ENCODE results near the gene NDUFB6.
"Not testable (repeated sequence)": the region's sequence is repeated elsewhere in the genome, so short reads cannot be mapped to it uniquely, and the experiment has no call there.

Gene NDUFB6

GRCh38 chr9:32570262-32570661 is 2.7 kb downstream of the NDUFB6 start:
- DNase-seq (ENCODE audit: low read depth): no peak

DNA sequence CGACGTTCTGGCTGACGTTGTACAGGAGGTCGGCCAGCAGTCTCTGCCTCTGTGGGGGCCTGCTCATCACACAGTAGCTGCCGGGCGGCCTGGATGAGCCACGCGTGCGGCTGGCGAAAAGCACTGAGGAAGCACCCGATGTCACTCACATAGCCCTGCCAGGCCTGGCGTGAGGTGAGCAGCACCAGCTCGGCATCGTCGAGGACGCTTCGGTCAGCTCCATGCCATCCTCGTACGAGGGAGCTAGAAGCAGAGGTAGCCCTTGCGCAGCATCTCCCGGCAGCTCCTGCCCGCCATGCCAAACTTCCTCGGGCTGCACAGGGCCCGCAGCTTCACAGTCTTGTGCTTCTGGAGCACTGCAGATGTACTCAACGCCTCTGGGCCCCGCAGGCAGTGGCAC is 6.2 kb downstream of the NDUFB6 start:
- DNase-seq (ENCODE audit: low read depth): no peak

GRCh38 chr9:32565967-32566366 is 7.0 kb downstream of the NDUFB6 start:
- DNase-seq (ENCODE audit: low read depth): no peak

- DNase-seq (ENCODE audit: low read depth): no peak
Measured at GRCh38 chr9:32558408-32558934, 14.5 kb downstream of the NDUFB6 start.

GRCh38 chr9:32554591-32554990 is 18.4 kb downstream of the NDUFB6 start:
- no peak for DNase-seq (ENCODE audit: low read depth)

DNA sequence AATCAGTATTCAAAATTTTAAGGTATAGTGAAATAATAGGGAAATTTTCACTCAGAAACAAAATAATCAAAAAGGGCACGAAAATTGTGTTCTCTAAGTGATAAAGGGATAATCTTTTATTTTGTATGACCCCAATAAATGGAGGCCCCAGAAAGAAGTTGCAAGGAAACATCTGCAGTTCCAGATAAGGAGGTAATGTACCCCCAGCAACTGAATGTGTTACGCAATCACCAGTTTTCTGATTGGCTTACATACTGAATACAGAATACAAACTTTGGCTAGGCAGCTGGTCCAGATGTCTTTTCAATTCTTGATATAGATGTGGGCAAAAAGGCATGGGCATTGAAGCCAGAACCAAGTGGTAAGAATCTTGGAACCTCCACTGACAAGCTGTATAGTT is 18.9 kb downstream of the NDUFB6 start:
- DNase-seq (ENCODE audit: low read depth): no peak

DNA sequence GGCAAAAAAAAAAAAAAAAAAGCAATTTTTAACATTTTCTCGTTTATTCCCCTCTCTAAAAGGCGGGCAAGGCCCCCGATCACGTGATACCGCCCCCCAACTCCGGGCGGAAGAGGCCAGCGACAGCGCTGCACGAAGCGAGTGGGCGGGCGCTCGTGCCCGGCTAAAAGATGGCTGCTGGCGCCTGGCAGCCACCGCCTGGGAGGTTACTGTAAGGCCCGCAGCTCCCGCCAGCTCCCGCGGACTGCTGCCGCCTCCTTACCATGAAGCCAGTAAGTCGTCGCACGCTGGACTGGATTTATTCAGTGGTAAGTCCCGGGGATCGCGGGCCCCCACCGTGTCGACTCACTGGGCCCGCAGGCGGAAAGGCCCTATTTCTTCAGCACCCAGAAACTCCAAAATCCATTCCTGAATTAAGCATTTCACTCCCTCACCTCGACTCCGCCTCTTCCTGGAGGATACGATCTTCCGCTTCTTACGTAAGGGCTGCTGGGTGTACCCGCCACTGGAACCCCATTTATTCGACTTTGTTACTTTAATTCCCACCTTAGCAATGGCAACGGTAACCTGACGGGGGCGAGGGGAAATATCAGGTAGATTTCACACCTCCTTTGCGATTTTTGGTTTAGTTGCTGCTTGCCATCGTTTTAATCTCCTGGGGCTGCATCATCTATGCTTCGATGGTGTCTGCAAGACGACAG is 20.6 kb downstream of the NDUFB6 start, which contains the start of the genes SMIM27 and TOPORS:
SMIM27 (plus strand) TSS at position 156 of the 701 bp plus-strand sequence; CDS start at position 264, 108 bp downstream.
TOPORS (minus strand) TSS at position 415 of the 701 bp plus-strand sequence; CDS start at position 265, 150 bp downstream.
- DNase-seq (ENCODE audit: low read depth): peak; percentile 82

DNA sequence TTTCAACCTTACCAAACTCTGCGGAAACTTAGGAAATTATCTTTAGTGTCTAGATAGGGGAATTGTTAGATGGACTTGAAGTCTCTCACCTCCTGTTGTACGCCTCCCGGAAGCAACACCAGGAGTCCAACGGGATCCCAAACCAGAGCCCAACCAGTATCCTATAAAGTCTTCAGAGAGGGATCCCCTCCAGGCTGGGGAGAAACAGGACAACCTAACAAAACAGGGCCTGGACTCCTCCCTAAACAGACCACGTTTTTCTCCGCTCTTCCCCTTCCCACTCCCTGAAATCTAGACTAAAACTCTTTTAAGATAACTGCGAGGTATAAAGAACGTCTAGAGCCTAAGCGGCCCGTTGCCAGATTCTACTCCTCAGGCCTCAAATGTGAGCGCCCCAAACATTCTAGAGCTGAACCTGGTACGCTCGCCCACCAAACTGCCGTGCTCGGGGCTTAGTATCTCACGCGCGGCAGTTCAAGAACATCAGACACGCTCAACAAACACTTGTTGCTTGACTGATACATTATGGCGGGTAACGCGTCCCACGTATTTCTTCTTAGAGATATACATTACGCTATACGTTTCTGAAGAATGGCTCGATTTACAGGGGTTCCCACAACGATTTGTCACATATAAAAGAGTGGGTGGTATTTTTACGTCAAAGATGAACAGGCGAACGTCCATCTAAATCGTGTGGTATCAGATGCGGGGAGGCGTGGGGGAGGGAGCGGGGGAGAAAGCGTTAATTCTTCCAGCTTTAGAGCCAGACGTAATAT is 21.5 kb downstream of the NDUFB6 start:
- peak; percentile 29 for DNase-seq (ENCODE audit: low read depth)

- DNase-seq (ENCODE audit: low read depth): peak; percentile 89
Measured at GRCh38 chr9:32550562-32551275, 22.2 kb downstream of the NDUFB6 start.

DNA sequence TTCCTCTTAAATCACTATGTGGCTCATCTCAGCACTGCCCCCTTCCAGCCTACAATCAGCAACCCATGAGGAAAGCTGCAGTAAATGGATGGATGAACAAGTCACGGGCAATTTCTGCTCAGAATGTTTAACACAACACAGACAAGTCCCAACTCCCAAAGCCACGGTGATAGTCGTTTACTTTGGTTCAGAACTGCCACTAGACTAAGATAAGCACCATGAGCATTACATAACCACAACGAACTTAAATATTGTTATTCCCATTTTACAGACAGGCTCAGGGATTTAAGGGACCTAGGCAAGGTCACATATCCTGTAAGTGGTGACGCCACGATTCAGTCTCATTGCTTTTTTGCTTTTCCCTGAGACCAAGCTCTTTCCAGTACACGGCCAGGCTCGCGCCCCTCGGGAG is 22.8 kb downstream of the NDUFB6 start:
- no peak for DNase-seq (ENCODE audit: low read depth)

GRCh38 chr9:32548213-32548612 is 24.7 kb downstream of the NDUFB6 start:
- DNase-seq (ENCODE audit: low read depth): not testable (repeated sequence)

- no peak for DNase-seq (ENCODE audit: low read depth)
Measured at GRCh38 chr9:32545884-32546283, 27.1 kb downstream of the NDUFB6 start.

- no peak for DNase-seq (ENCODE audit: low read depth)
Measured at GRCh38 chr9:32543047-32543446, 29.9 kb downstream of the NDUFB6 start.

DNA sequence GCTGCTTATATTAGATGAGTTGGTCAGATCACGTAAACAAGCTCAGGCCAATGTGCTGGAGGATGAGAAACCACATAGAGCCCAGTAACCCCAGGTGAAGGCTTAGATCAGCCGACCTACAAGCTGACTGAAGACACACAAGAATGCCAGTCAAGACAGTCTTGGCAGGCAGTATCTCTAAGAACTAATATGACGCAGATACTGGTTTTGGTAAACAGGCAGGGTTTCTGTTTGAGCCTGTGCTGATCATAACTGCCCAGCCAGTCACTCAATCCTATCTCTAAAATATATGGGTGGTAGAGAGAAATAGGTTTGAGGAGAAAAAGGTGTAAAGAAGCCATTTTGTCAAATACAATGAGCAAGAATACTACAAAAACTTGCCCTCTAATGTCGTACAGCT is 39.1 kb downstream of the NDUFB6 start:
- no peak for DNase-seq (ENCODE audit: low read depth)

GRCh38 chr9:32533336-32533735 is 39.6 kb downstream of the NDUFB6 start:
- no peak for DNase-seq (ENCODE audit: low read depth)

GRCh38 chr9:32526707-32527048 is 46.3 kb downstream of the NDUFB6 start:
- no peak for DNase-seq (ENCODE audit: low read depth)

- peak; percentile 69 for DNase-seq (ENCODE audit: low read depth)
Measured at GRCh38 chr9:32526041-32526706, 46.8 kb downstream of the NDUFB6 start, which contains the start of gene RIGI. Gene RIGI (minus strand): TSS chr9:32526196. CDS start chr9:32526166, 30 bp downstream.

- no peak for DNase-seq (ENCODE audit: low read depth)
Measured at GRCh38 chr9:32525709-32526030, 47.3 kb downstream of the NDUFB6 start.

- DNase-seq (ENCODE audit: low read depth): no peak
Measured at GRCh38 chr9:32524892-32525708, 47.9 kb downstream of the NDUFB6 start.

GRCh38 chr9:32524558-32524891 is 48.4 kb downstream of the NDUFB6 start:
- not testable (repeated sequence) for DNase-seq (ENCODE audit: low read depth)

GRCh38 chr9:32523910-32524309 is 49.0 kb downstream of the NDUFB6 start:
- DNase-seq (ENCODE audit: low read depth): no peak

Data from activated T-cell treated with anti-CD3 and anti-CD28 coated beads for 1 hour (primary cell).